HCT116 (cell line): ENCODE data around the gene USH1C.

ENCODE experiments used
- CTCF ChIP-seq, 3 experiments: fragments of 200-600 bp in 1 of 3; sonication (generic) in 1 of 3; IDR thresholded peaks in 2 of 3; conservative IDR thresholded peaks in 1 of 3; 2 replicates each; pipeline ENCODE4 v1.5.1; 2012 to 2017; ENCODE audit warnings: low read depth in 2 of 3, low read length in 2 of 3, antibody characterized with exemption in 1 of 3, borderline replicate concordance in 1 of 3, control low read depth in 1 of 3, mild to moderate bottlenecking in 1 of 3, mixed read lengths in 1 of 3, mixed run types in 1 of 3, moderate library complexity in 1 of 3; ENCODE audit not compliant: insufficient read depth in 1 of 3
- EZH2phosphoT487 ChIP-seq: fragments of 200-600 bp; IDR thresholded peaks from 2 replicates; pipeline ENCODE4 v1.6.1; 2018; ENCODE audit warnings: antibody characterized with exemption, borderline replicate concordance
- JUND ChIP-seq: IDR thresholded peaks from 2 replicates; pipeline ENCODE4 v1.6.1; 2012
- POLR2A ChIP-seq: IDR thresholded peaks from 2 replicates; pipeline ENCODE4 v1.7.0; 2011; ENCODE audit warnings: borderline replicate concordance; ENCODE audit not compliant: insufficient read depth, insufficient read length; ENCODE audit errors: extremely low read depth
- RAD21 ChIP-seq: IDR thresholded peaks from 2 replicates; pipeline ENCODE4 v1.6.1; 2012; ENCODE audit warnings: low read depth, mild to moderate bottlenecking

GRCh38 chr11:17446482-17446881 lies 97.7 kb downstream of the USH1C start:
- no peak for TF ChIP-seq JUND
- no peak for TF ChIP-seq CTCF (IDR thresholded peaks at IDR 0.05 in 2 of 3, conservative IDR thresholded peaks at IDR 0.05 in 1 of 3; ENCODE audit: borderline replicate concordance in 1 of 3, insufficient read depth in 1 of 3, low read depth in 2 of 3, low read length in 2 of 3)
- no peak for TF ChIP-seq EZH2phosphoT487
- no peak for TF ChIP-seq POLR2A
- TF ChIP-seq RAD21 = no peak
